A673 (cell line): ENCODE results near the gene KBTBD13.

Experiments
- EZH2 ChIP-seq: fragments of 200-600 bp; sonication (generic); IDR thresholded peaks from 2 replicates; pipeline ENCODE4 v1.6.1; 2017; ENCODE audit warnings: borderline replicate concordance, low read depth, mild to moderate bottlenecking, mixed read lengths, antibody characterized with exemption, low read length; ENCODE audit not compliant: poor library complexity, severe bottlenecking
- TF ChIP-seq, protein P1 (sequence below): fragments of 300-800, 200-600 bp; sonication (generic); conservative IDR thresholded peaks from 2 replicates; pipeline ENCODE4 v1.5.1; 2017; ENCODE audit warnings: low read depth, mild to moderate bottlenecking, antibody characterized with exemption, low read length, moderate library complexity, mixed read lengths

DNA sequence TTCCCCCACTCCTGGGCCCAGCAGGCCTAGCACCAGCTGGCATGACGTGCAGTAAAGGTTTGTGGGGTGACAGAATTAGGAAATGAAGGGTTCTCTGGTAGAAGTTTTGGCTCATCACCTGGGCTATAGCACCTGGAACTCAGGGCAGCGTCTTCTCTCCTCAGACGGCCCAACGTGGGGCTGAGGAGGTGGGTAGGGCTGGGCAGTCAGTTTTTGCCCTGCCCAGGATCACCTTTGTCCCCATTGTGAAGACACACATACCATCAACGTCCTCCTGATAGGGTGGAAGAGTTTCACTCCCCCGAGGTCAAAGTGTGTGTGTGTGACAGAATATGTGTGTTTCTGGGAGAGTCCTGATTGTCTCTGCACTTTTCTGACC is 12.1 kb downstream of the KBTBD13 start:
- TF ChIP-seq, protein P1, sequence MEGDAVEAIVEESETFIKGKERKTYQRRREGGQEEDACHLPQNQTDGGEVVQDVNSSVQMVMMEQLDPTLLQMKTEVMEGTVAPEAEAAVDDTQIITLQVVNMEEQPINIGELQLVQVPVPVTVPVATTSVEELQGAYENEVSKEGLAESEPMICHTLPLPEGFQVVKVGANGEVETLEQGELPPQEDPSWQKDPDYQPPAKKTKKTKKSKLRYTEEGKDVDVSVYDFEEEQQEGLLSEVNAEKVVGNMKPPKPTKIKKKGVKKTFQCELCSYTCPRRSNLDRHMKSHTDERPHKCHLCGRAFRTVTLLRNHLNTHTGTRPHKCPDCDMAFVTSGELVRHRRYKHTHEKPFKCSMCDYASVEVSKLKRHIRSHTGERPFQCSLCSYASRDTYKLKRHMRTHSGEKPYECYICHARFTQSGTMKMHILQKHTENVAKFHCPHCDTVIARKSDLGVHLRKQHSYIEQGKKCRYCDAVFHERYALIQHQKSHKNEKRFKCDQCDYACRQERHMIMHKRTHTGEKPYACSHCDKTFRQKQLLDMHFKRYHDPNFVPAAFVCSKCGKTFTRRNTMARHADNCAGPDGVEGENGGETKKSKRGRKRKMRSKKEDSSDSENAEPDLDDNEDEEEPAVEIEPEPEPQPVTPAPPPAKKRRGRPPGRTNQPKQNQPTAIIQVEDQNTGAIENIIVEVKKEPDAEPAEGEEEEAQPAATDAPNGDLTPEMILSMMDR: no peak
- no peak for TF ChIP-seq EZH2
